Spleen (tissue), 11 donors: Measurements from ENCODE around the gene HSPA12B. TPM values are rescaled to one million over a fixed set of nuclear protein-coding genes. Genes with fewer than 3 reads are reported as not detected.

ENCODE experiments used
- DNase-seq: peaks from one replicate; pipeline ENCODE4 v3.0.0-alpha.2; 2020
- H3K27ac ChIP-seq, 8 donors: fragments of 200-600 bp; sonication (generic) in 7 of 8; 1 replicate in 4 of 8; 2 replicates in 4 of 8; pipeline versions ENCODE4 v1.5.0 to v1.8.0; 2016 to 2021; ENCODE audit warnings: inconsistent platforms in 4 of 8, mild to moderate bottlenecking in 4 of 8, moderate library complexity in 1 of 8
- H3K27me3 ChIP-seq, 7 donors: fragments of 200-600 bp; sonication (generic) in 6 of 7; replicated peaks in 1 of 7; 1 replicate in 4 of 7; 2 replicates in 3 of 7; pipeline versions ENCODE4 v1.5.0 to v1.8.0; 2016 to 2021; ENCODE audit warnings: inconsistent platforms in 3 of 7, mild to moderate bottlenecking in 1 of 7
- H3K36me3 ChIP-seq, 6 donors: fragments of 200-600 bp; sonication (generic) in 5 of 6; 1 replicate in 4 of 6; 2 replicates in 2 of 6; pipeline versions ENCODE4 v1.5.0 to v1.8.0; 2016 to 2021; ENCODE audit warnings: inconsistent platforms in 2 of 6
- H3K4me1 ChIP-seq, 6 donors: fragments of 200-600 bp; sonication (generic) in 5 of 6; 1 replicate in 3 of 6; 2 replicates in 3 of 6; pipeline versions ENCODE4 v1.5.0 to v1.8.0; 2016 to 2021; ENCODE audit warnings: inconsistent platforms in 3 of 6
- H3K4me3 ChIP-seq, 8 donors: fragments of 200-600 bp; sonication (generic) in 7 of 8; 1 replicate in 4 of 8; 2 replicates in 4 of 8; pipeline versions ENCODE4 v1.5.0 to v1.8.0; 2016 to 2021; ENCODE audit warnings: inconsistent platforms in 4 of 8, mild to moderate bottlenecking in 4 of 8, moderate library complexity in 2 of 8
- H3K9me3 ChIP-seq, 8 donors: fragments of 200-600 bp; sonication (generic) in 7 of 8; 1 replicate in 4 of 8; 2 replicates in 4 of 8; pipeline versions ENCODE4 v1.5.0 to v1.8.0; 2016 to 2021; ENCODE audit warnings: inconsistent platforms in 4 of 8
- POLR2A ChIP-seq, 3 donors: fragments of 450-650 bp; IDR thresholded peaks; one replicate each; pipeline ENCODE4 v1.5.1; 2017; ENCODE audit warnings: antibody characterized with exemption in 3 of 3, mild to moderate bottlenecking in 1 of 3
- POLR2AphosphoS5 ChIP-seq, 3 donors: sonication (generic); formaldehyde crosslinking; IDR thresholded peaks; one replicate each; pipeline ENCODE4 v1.5.1; 2017; ENCODE audit warnings: antibody characterized with exemption in 3 of 3
- WGBS, 5 donors: extraction: QIAGEN DNeasy Blood & Tissue Kit in 3 of 5; methylation state at CpG; one replicate each; pipeline versions ENCODE4 v1.1.5 to v1.1.7; 2013 to 2018; 5-methylcytosine and 5-hydroxymethylcytosine counted together
- intact Hi-C: fragments of 100-400 bp; cut with DNase I; formaldehyde crosslinking; loops from one replicate; pipeline ENCODE4 v1.15.0; 2023; ENCODE audit warnings: low total_unique reads
- polyA plus RNA-seq, 3 donors: library from polyadenylated mRNA; stranded (reverse); fragments of 200-250 nt; gene quantifications; one replicate each; pipeline ENCODE4 v1.2.1, GENCODE V29; 2013
- total RNA-seq, 7 donors: library from RNA; depleted of rRNA in 3 of 7; stranded (reverse); fragments of >200 nt in 3 of 7; fragmentation: NEBNext Ultra II Directional in 4 of 7; extraction: Animal tissue kit (Norgen Biotek cat#: 25700) in 4 of 7; gene quantifications; one replicate each; pipeline versions ENCODE4 v1.1.0 to v1.2.1, GENCODE V29; 2016 to 2021
- TF ChIP-seq, protein P1 (sequence below), 11 experiments: fragments of 200-600 bp in 7 of 11; fragments of 450-650 bp in 4 of 11; sonication (generic) in 4 of 11; IDR thresholded peaks in 8 of 11; conservative IDR thresholded peaks in 3 of 11; 1 replicate in 7 of 11; 2 replicates in 4 of 11; pipeline versions ENCODE4 v1.4.0 to v1.8.0; 2016 to 2021; ENCODE audit warnings: antibody characterized with exemption in 11 of 11, inconsistent platforms in 4 of 11, mild to moderate bottlenecking in 1 of 11
- donor health status: healthy with polysubstance abuse.
- donor health status: DM: no; HTN: no; CAD: no; lungs with moderate emphysema.
- donor health status: DM: no; HTN: no; CAD: no.
- donor health status: Bipolar disorder and iron deficiency.
- donor health status: healthy.
- donor health status: DM: no; HTN: no; CAD: no.
- donor health status: DM: yes; HTN: yes; CAD: no.

HSPA12B gene
- total and polyA plus RNA-seq, 10 donors = 5.7 to 74.0 (median 27.2) TPM

DNA sequence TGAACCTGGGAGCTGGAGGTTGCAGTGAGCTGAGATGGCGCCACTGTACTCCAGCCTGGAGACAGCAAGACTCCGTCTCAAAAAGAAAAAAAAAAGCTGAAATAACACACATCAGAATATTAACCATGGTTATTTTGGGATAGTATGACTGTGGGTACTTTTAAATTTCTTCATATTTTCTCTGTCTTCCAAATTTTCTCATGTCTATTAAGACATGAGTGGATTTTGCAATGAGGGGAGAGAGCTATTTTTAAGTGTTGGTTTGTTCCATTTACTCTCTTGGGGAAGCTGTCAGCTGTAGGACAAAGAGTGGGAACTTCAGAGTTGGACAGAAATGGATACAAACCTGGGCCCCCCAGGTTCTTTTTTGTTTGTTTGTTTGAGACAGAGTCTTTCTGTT lies 24.8 kb downstream of the HSPA12B start:
- DNase-seq = no peak
- Histone ChIP-seq H3K27ac (peak overlapping the region in 4 of 8 donors; percentile 61 to 73 (median 70)), H3K9me3 (no peaks in the 10 kb centered on the region), H3K27me3 (no peaks in the 10 kb centered on the region), H3K4me1 (peaks cover 0 to 70% (median 24%) of the 10 kb centered on the region in 6 donors), H3K4me3 (no peak overlapping the region), H3K36me3 (peaks cover 0 to 93% (median 5%) of the 10 kb centered on the region in 6 donors)
- TF ChIP-seq, protein P1, sequence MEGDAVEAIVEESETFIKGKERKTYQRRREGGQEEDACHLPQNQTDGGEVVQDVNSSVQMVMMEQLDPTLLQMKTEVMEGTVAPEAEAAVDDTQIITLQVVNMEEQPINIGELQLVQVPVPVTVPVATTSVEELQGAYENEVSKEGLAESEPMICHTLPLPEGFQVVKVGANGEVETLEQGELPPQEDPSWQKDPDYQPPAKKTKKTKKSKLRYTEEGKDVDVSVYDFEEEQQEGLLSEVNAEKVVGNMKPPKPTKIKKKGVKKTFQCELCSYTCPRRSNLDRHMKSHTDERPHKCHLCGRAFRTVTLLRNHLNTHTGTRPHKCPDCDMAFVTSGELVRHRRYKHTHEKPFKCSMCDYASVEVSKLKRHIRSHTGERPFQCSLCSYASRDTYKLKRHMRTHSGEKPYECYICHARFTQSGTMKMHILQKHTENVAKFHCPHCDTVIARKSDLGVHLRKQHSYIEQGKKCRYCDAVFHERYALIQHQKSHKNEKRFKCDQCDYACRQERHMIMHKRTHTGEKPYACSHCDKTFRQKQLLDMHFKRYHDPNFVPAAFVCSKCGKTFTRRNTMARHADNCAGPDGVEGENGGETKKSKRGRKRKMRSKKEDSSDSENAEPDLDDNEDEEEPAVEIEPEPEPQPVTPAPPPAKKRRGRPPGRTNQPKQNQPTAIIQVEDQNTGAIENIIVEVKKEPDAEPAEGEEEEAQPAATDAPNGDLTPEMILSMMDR (IDR thresholded peaks at IDR 0.05 in 8 of 11, conservative IDR thresholded peaks at IDR 0.05 in 3 of 11) = no peak
- no peak for TF ChIP-seq POLR2A (IDR thresholded peaks at IDR 0.05)
- intact Hi-C loops = no loop called here
- WGBS, 5 donors = 74 to 86% (median 78%) methylated on average over 2 of the region's 2 CpGs

DNA sequence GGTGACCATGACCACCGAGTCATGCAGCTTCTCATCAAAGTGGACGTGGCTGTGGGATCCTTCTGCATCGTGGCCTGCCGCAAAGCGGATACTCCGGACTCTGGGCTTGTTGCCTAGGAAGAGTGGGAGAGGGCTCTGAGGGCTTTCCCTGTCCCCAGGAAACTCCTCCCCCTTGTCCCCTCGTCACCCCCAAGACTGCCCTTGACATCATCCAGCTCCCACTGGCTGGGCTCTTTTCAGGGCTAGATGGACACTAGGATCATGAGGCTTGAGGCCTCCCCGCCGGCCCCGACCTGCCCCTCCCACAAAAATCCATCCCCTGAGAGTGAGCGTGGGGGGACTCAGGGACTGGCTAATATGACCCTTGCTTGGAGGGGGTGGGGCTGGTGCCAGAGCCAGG lies 26.1 kb downstream of the HSPA12B start:
- intact Hi-C loops = no loop called here
- Histone ChIP-seq H3K27me3 (no peaks in the 10 kb centered on the region), H3K4me3 (no peak overlapping the region), H3K36me3 (peaks cover 0 to 87% (median 5%) of the 10 kb centered on the region in 6 donors), H3K9me3 (no peaks in the 10 kb centered on the region), H3K27ac (peak overlapping the region in 7 of 8 donors; percentile 15 to 73 (median 67)), H3K4me1 (peaks cover 0 to 69% (median 15%) of the 10 kb centered on the region in 6 donors)
- TF ChIP-seq POLR2AphosphoS5 (IDR thresholded peaks at IDR 0.05) (peak in 1 of 3 donors; percentile 62), POLR2A (IDR thresholded peaks at IDR 0.05) (no peak)
- TF ChIP-seq, protein P1 (IDR thresholded peaks at IDR 0.05 in 8 of 11, conservative IDR thresholded peaks at IDR 0.05 in 3 of 11) = no peak
- WGBS, 5 donors = 67 to 89% (median 75%) methylated on average over 9 to 11 of the region's 11 CpGs
- no peak for DNase-seq

DNA sequence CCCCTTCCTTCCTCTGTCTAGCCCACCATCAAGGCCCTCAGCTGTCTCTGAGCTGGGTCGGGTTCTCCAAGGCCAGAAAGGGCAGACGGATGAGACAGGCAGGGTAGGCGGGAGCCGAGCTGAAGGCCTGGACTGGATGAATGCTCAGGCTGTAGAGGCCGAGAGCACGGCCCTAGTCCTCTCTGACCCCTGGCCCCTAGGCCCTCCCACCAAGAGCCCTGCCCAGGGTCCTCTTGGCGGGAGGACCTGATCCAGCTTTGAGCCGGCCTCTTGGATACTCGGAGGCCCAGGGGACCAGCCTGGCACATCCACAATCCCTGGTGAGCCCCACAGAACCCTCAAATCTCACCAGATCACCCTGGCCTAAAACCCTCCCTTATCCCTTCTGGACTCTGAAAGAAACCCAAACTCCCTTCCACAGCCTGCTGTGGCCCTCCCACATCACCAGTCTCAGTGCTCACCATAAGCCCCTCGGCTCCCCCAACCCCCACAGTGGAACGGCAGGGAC lies 26.9 kb downstream of the HSPA12B start:
- WGBS, 5 donors = 71 to 83% (median 78%) methylated on average over 5 to 11 of the region's 11 CpGs
- Histone ChIP-seq H3K9me3 (no peaks in the 10 kb centered on the region), H3K27ac (peak overlapping the region in 7 of 8 donors; percentile 1 to 73 (median 67)), H3K4me3 (no peak overlapping the region), H3K4me1 (peaks cover 0 to 72% (median 17%) of the 10 kb centered on the region in 6 donors), H3K36me3 (peaks cover 0 to 80% (median 5%) of the 10 kb centered on the region in 6 donors), H3K27me3 (no peaks in the 10 kb centered on the region)
- intact Hi-C loops = no loop called here
- TF ChIP-seq, protein P1 (IDR thresholded peaks at IDR 0.05 in 8 of 11, conservative IDR thresholded peaks at IDR 0.05 in 3 of 11) = no peak
- TF ChIP-seq POLR2AphosphoS5 (IDR thresholded peaks at IDR 0.05) (no peak), POLR2A (IDR thresholded peaks at IDR 0.05) (no peak)
- DNase-seq = no peak

DNA sequence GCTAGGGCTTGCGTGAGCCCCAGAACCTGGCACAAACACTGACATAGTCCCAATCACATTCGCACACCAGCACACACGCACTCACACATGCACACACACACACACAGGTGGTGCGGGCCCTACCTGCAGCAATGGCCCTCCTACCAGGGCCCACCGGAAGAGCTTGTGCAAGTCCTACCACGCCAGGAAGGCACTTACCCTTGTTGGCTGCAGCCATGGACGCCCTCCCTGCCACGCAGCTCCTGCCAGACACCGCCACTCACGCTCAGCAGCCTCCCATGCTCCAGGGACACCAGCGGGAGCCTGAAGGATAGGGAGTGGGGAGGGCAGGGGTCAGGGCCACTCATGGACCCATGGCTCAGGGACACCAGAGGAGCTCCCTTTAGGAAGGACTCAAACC lies 27.4 kb downstream of the HSPA12B start:
- Histone ChIP-seq H3K27ac (peak overlapping the region in 6 of 8 donors; percentile 23 to 73 (median 68)), H3K9me3 (no peaks in the 10 kb centered on the region), H3K27me3 (no peaks in the 10 kb centered on the region), H3K4me1 (peaks cover 0 to 77% (median 20%) of the 10 kb centered on the region in 6 donors), H3K36me3 (peaks cover 0 to 75% (median 5%) of the 10 kb centered on the region in 6 donors), H3K4me3 (no peak overlapping the region)
- TF ChIP-seq POLR2AphosphoS5 (IDR thresholded peaks at IDR 0.05) = peak in 1 of 3 donors; percentile 29
- TF ChIP-seq, protein P1 (IDR thresholded peaks at IDR 0.05 in 8 of 11, conservative IDR thresholded peaks at IDR 0.05 in 3 of 11) = no peak
- DNase-seq = no peak
- 69 to 91% (median 83%) methylated on average over 11 of the region's 11 CpGs; no CpG with 5 or more reads in 1 of the 5 donors for WGBS, 5 donors
- intact Hi-C loops = no loop called here
